DOHH2 (cell line): ENCODE data around the gene DAPK2.

ENCODE experiments used
- CTCF ChIP-seq: fragments of 200-600 bp; sonication (generic); IDR thresholded peaks from one replicate; pipeline ENCODE4 v1.5.1; 2014; ENCODE audit warnings: antibody characterized with exemption, mild to moderate bottlenecking, low read depth, low read length; ENCODE audit not compliant: poor library complexity, severe bottlenecking
- EZH2phosphoT487 ChIP-seq: fragments of 200-600 bp; sonication (generic); IDR thresholded peaks from 2 replicates; pipeline ENCODE4 v1.6.1; 2017; ENCODE audit warnings: borderline replicate concordance, mild to moderate bottlenecking, antibody characterized with exemption, low read length, moderate library complexity, mixed read lengths

DNA sequence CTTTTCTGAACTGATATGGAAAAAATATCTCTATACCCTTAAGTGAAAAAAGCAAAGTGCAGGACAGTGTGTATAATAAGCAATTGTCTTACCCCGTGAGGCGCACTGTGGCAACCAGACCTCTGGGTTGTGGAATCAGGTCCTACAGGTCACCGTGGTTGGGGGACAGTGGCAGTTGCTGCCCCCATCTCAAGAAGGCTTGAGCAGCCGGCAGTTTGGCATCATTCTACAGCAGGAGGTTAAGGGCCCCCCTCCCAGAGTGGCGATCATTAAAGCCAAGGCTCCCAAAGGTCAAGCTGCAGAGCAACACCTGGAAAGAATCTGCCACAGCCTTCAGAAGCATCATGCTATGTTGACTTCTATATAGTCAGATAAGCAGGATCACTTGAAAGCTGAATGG lies 156.5 kb downstream of the DAPK2 start:
- no peak for TF ChIP-seq CTCF
- no peak for TF ChIP-seq EZH2phosphoT487
